DMS 273 (cell line): ENCODE measurements around the gene MAST4.

Source experiments
- DNase-seq: peaks from one replicate; lab custom pipeline; 2025; ENCODE audit not compliant: unreplicated experiment; lab: John Stamatoyannopoulos, UW

The MAST4 gene

GRCh38 chr5:66595756-66596635 lies at the start of gene MAST4:
Gene MAST4, plus strand, starts transcription at chr5:66596393. Its CDS starts 263 bp downstream, at chr5:66596656.
- peak; percentile 96 for DNase-seq

DNA sequence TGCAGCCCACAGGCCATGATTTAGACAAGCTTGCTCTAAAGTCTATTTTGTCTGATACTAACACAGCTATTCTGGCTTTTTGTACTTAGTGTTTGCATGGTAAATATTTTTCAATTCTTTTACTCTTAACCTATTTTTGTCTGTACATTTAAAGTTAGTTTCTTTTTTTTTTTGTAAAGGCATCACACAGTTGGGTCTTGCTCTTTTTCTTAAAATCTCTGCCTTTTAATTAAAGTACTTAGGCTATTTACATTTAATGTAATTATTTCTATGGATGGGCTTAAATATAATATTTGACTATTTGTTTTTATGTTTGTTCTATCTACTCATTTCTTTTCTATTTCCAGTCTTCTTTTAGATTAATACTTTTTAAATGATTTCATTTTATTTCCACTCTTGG lies 49.7 kb upstream of the MAST4 start:
- DNase-seq = no peak

GRCh38 chr5:66551338-66551737 lies 44.9 kb upstream of the MAST4 start:
- DNase-seq = no peak

DNA sequence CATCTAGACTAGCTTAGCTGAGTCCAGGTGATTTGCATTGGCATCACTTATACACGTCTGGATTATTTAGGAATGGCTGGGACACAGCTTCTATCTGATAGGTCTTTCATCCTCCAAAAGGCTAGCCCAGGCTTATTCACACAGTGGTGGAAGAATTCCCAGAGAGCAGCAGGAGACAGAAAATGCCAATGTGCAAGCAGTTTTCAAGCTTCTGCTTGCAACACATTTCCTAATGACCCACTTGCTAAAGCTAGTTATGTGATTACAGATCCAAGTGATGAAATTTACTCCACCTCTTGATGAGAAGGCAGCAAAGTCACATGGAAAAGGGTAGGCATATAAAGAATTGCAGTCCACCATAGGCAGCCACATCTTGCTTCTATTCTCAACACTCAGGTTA lies 44.2 kb upstream of the MAST4 start:
- DNase-seq = no peak

DNA sequence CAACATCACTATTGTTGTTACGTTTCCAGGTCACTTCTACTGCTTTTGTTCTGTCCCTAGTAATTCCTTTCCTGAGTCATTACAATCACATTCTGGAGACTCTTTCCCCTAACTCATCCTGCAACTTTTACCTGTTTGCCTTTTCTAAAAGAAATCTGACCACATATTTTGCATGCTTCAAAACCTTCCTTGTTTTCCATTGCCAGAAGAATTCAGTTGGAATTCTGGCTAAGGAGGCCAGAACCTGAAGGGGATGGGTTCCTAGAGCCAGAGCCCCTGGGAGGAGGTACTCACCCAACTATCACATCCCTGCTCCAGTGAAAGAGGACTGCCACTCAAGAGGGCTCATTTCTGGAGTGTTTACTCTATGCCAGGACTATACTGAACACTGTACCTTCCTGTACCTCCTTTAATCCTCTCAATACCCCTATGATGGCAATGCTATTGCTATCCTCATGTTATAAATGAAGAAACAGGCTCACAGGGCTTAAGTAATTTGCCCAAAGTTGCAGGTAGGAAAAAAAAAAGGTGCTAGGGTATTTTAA lies 42.8 kb upstream of the MAST4 start:
- DNase-seq = no peak

- no peak for DNase-seq
Measured at GRCh38 chr5:66553916-66554575, 42.1 kb upstream of the MAST4 start.

- no peak for DNase-seq
Measured at GRCh38 chr5:66554884-66555283, 41.3 kb upstream of the MAST4 start.

DNA sequence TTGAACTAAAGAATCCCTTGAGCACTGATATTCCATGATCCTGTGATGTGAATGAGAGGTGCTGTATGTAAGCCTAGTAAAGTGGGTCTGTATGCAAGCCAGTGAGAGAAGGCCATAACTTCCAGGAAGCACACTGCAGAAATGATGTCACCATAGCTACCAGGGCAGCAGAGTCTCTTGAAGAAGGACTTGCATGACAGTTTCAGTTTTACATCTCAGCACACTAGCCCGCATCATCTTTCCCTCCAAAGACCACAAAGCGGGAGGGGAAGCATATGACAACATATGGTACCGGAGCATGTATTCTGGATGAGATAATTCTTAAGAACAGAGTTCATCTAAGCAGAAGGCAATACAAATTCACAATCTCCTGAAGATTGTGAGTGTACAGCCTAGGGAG lies 37.6 kb upstream of the MAST4 start:
- no peak for DNase-seq

DNA sequence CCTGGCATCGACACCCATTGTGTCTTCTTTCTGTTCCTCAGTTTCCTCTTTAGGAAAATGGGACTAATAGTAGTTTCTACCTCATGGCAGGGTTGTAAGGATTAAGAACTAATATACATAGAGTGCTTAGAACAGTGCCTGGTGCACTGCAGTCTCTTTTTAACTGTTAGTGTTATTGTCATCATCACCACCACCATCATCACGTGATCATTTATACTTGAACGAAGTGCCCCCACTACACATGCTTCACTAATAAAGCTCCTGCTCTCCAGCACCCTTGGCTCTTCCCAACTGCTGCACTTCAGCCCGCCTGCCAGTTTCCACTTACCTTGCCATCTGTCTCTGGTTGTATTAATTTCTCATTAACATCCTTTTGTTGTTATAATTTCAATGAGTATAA lies 35.8 kb upstream of the MAST4 start:
- DNase-seq = peak; percentile 70

GRCh38 chr5:66561256-66561990 lies 34.8 kb upstream of the MAST4 start:
- peak; percentile 8 for DNase-seq

- no peak for DNase-seq
Measured at GRCh38 chr5:66565878-66566277, 30.3 kb upstream of the MAST4 start.

- no peak for DNase-seq
Measured at GRCh38 chr5:66567474-66567873, 28.7 kb upstream of the MAST4 start.

- no peak for DNase-seq
Measured at GRCh38 chr5:66570201-66570600, 26.0 kb upstream of the MAST4 start.

- DNase-seq = no peak
Measured at GRCh38 chr5:66573733-66574132, 22.5 kb upstream of the MAST4 start.

DNA sequence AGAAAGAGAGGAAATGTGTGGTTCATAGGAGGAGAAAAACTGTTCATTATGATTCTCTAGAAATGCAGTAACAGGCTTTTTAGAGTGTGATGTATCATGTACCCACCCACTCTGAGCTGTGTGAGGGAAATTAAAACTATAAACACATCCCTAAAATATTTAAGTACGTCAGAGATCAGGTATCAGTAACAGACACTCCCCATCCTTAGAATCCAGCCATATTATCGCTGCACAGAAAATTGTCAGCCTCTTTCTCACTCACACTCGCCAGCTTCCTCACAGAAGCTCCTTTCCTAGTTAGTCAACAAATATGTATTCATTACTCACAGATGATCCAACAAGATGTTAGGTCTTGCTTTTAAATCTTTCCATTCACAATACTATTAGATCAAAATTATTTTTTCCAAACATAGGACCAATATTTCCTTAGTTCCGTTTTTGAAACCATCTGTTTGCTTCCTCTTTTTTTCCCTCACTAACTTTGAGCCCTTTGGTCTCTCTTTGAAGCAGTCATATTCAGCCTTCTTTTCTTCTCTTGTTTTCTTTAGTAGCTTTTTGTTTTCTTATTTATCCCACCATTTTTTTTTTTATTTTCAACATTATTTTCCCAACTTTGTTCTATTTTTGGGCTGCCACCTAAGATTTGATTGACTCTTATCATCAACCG lies 13.6 kb upstream of the MAST4 start:
- DNase-seq = no peak

- DNase-seq = no peak
Measured at GRCh38 chr5:66585291-66585690, 10.9 kb upstream of the MAST4 start.

DNA sequence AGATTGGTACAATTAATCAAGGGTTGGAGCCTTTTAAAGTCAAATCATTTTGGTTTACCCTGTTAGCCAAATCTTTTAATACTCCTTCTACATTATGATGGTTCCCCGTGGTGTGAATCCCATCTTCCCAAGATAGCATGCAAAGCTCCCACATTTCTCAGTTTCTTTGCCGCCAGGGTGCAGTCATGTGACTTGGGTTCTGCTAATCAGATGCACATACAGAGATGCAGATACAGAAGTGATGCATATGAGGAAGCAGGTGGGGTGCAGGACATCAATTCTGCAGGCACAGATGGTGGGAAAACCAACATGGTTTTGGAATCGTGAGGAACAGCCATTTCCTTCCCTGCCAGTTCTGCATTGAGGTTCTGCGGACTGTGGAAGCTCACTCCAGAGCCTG lies 8.4 kb upstream of the MAST4 start:
- no peak for DNase-seq

DNA sequence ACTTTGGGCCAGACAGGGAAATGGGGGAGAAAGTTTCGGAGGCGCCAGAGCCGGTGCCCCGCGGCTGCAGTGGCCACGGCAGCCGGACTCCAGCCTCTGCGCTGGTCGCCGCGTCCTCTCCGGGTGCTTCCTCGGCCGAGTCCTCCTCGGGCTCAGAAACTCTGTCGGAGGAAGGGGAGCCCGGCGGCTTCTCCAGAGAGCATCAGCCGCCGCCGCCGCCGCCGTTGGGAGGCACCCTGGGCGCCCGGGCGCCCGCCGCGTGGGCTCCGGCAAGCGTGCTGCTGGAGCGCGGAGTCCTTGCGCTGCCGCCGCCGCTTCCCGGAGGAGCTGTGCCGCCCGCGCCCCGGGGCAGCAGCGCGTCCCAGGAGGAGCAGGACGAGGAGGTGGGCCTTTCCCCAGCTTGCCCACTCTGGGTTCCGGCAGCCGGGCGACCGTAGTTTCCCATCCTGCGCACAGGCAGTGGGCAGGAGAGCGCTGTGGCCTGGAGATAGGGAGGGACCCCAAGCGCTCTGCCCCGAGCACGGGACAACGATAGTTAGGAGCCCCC lies 516 bp downstream of the MAST4 start:
- DNase-seq = peak; percentile 71

DNA sequence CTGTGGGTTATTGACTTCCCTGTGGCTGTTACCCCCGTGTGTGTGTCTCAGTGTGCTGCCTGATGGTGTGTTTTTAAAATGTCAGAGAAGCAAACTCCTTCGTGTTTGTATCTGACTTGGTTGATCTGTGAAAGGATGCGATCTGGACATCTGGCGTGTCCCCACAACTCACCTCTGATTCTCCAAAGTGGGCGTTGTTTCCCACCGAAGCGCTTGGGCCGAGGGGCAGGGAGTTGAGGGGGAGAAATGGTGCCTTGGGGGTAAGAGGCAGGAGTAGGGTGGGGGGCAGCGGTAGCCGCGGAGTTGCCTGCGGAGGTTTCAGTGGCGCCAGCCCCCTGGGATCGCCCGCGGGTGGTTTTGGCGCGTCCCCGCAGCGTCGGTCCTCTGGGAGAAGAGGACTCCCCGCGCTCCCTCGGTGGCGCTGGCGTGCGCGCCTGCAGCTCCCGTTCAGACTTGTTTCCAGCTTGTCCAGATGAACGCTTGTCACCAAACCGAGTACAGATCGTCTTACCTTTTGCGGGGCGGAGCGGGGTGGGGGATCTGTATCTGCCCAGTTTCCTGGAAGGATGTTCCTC lies 1.1 kb downstream of the MAST4 start:
- peak; percentile 69 for DNase-seq

DNA sequence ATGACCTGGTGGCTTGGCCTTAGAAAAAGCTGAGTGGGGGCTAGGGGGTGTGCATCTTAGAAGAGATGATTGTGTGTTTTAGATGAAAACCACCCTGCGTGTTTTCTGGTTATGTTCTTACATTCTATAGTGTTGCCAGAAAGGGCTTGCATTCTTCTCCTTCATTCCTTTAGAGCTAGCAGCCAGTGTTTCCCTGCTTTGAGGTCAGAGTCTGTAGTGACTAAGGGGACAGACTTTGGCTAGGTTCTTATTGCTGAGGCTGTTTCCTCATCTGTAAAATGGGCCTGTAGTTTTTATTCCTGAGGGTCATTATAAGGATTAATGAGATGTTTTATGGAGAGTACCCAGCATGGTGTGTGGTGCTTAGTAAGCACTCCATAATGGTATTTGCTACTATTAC lies 6.4 kb downstream of the MAST4 start:
- DNase-seq = no peak
